K562 (cell line): Measurements from ENCODE around the gene CCM2. TPM values are rescaled to one million over a fixed set of nuclear protein-coding genes. Genes with fewer than 3 reads are reported as not detected.

ENCODE experiments used
- ATAC-seq: fragments of 200-7000 bp; cut with Tn5 transposase; 3 replicates; pipeline ENCODE4 v1.9.1; 2020; ENCODE audit warnings: moderate library complexity
- BruUV-seq: library from RNA; stranded (reverse); fragments of 400-500 nt; replicated peaks from 2 replicates; lab custom pipeline; 2021; lab: Mats Ljungman, UMichigan
- CTCF ChIA-PET: fragments of 300-600 bp; formaldehyde crosslinking; extraction: SDS; loops from one replicate; lab custom pipeline; 2021; ENCODE audit warnings: low intra/inter-chr PET ratio; lab: Yijun Ruan, JAX
- POLR2A ChIA-PET: fragments of 300-600, 350-650 bp; sonication (Branson Sonifier 250); formaldehyde crosslinking; extraction: SDS; loops from one replicate; lab custom pipeline; 2021; ENCODE audit warnings: antibody characterized with exemption, inconsistent platforms; lab: Yijun Ruan, JAX
- DNase-seq, 4 experiments: peaks; one replicate each; pipeline versions ENCODE4 v3.0.0 to v3.0.0-alpha.2; 2011 to 2018; ENCODE audit warnings: low spot score in 3 of 4, mixed read lengths in 3 of 4; ENCODE audit errors: extremely low read depth in 1 of 4
- FAIRE-seq: peaks from 2 replicates; lab custom pipeline; 2011; peaks lifted over from hg19 to GRCh38; lab: Jason Lieb, UNC
- H2AFZ ChIP-seq: 2 replicates; pipeline ENCODE4 v1.6.0; 2011; ENCODE audit warnings: low read depth, low read length, control low read depth, inconsistent platforms
- H3K27ac ChIP-seq: fragments of 200-600 bp; 3 replicates; pipeline ENCODE4 v1.8.0; 2011; ENCODE audit warnings: low read depth, mild to moderate bottlenecking, control low read depth, inconsistent platforms, low read length, moderate library complexity, mixed read lengths; ENCODE audit errors: extremely low read depth
- H3K27me3 ChIP-seq, 2 experiments: fragments of 300-600 bp in 1 of 2; 2 replicates in 1 of 2; 3 replicates in 1 of 2; pipeline versions ENCODE4 v1.6.0 to v1.8.0; 2011; ENCODE audit warnings: inconsistent platforms in 2 of 2, low read length in 2 of 2, mild to moderate bottlenecking in 1 of 2, mixed read lengths in 1 of 2, moderate library complexity in 1 of 2; ENCODE audit not compliant: control insufficient read depth in 2 of 2, insufficient read depth in 2 of 2
- H3K36me3 ChIP-seq: fragments of 300-600 bp; 3 replicates; pipeline ENCODE4 v1.8.0; 2011; ENCODE audit warnings: mild to moderate bottlenecking, low read length, inconsistent platforms; ENCODE audit not compliant: control insufficient read depth, insufficient read depth
- H3K4me1 ChIP-seq, 2 experiments: fragments of 200-600 bp in 1 of 2; replicated peaks in 1 of 2; 2 replicates in 1 of 2; 3 replicates in 1 of 2; pipeline versions ENCODE4 v1.5.1 to v1.8.0; 2011; ENCODE audit warnings: inconsistent platforms in 2 of 2, low read length in 2 of 2, mild to moderate bottlenecking in 1 of 2, mixed read lengths in 1 of 2, moderate library complexity in 1 of 2; ENCODE audit not compliant: control insufficient read depth in 2 of 2, insufficient read depth in 2 of 2
- H3K4me2 ChIP-seq: 2 replicates; pipeline ENCODE4 v1.6.1; 2011; ENCODE audit warnings: low read length, control low read depth, inconsistent platforms, mixed read lengths; ENCODE audit not compliant: insufficient read depth
- H3K4me3 ChIP-seq: fragments of 200-600 bp; sonication (generic), shearing (Covaris generic); 2 replicates; pipeline ENCODE4 v1.5.1; 2016; ENCODE audit warnings: control low read depth, inconsistent platforms
- H3K79me2 ChIP-seq: fragments of 200-600 bp; 3 replicates; pipeline ENCODE4 v1.8.0; 2011; ENCODE audit warnings: low read length, inconsistent platforms; ENCODE audit not compliant: control insufficient read depth, insufficient read depth
- H3K9ac ChIP-seq, 2 experiments: 2 replicates each; pipeline versions ENCODE4 v1.6.0 to v1.6.1; 2011; ENCODE audit warnings: low read depth in 2 of 2, low read length in 2 of 2, control low read depth in 1 of 2, inconsistent platforms in 1 of 2, mild to moderate bottlenecking in 1 of 2, mixed read lengths in 1 of 2; ENCODE audit not compliant: insufficient read depth in 1 of 2
- H3K9me1 ChIP-seq: one replicate; pipeline ENCODE4 v1.6.0; 2011; ENCODE audit warnings: inconsistent platforms, mild to moderate bottlenecking, low read length, moderate library complexity; ENCODE audit not compliant: control insufficient read depth, insufficient read depth
- H3K9me3 ChIP-seq: replicated peaks from 2 replicates; pipeline ENCODE4 v1.5.1; 2011; ENCODE audit warnings: low read depth, low read length, inconsistent platforms; ENCODE audit not compliant: control insufficient read depth, insufficient read depth
- H4K20me1 ChIP-seq: replicated peaks from 2 replicates; pipeline ENCODE4 v1.6.1; 2011; ENCODE audit warnings: low read length, inconsistent platforms, mixed read lengths; ENCODE audit not compliant: control insufficient read depth, insufficient read depth
- EGR1 ChIP-seq: fragments of 450-650 bp; conservative IDR thresholded peaks from 2 replicates; pipeline ENCODE4 v1.6.1; 2017; ENCODE audit warnings: mild to moderate bottlenecking
- MCM7 ChIP-seq, 2 experiments: fragments of 450-650 bp; IDR thresholded peaks; 2 replicates each; pipeline ENCODE4 v1.6.1; 2016 to 2018
- MYC ChIP-seq, 2 experiments: fragments of 250-450 bp in 1 of 2; sonication (Bioruptor Pico) in 1 of 2; IDR thresholded peaks; 2 replicates each; pipeline versions ENCODE4 v1.5.1 to v1.6.1; 2012 to 2021; ENCODE audit warnings: low read depth in 2 of 2, borderline replicate concordance in 1 of 2, improper control_type of control experiment in 1 of 2, low read length in 1 of 2, mild to moderate bottlenecking in 1 of 2, moderate library complexity in 1 of 2
- ZNF311 ChIP-seq: fragments of 250-450 bp; sonication (Bioruptor Pico); IDR thresholded peaks from 2 replicates; pipeline ENCODE4 v1.4.0; 2020; ENCODE audit warnings: mild to moderate bottlenecking, moderate library complexity
- ZNF384 ChIP-seq: IDR thresholded peaks from 2 replicates; pipeline ENCODE4 v1.6.1; 2012; ENCODE audit warnings: low read depth, low read length, improper control_type of control experiment
- WGBS: fragments of 100-300 bp; shearing (Covaris generic); methylation state at CpG from one replicate; pipeline ENCODE4 v1.1.6; 2016; ENCODE audit warnings: low coverage, mixed read lengths; ENCODE audit not compliant: insufficient coverage; ENCODE audit errors: missing lambda C conversion rate; 5-methylcytosine and 5-hydroxymethylcytosine counted together
- in situ Hi-C: fragments of 300-500 bp; cut with MboI; formaldehyde crosslinking; loops from 4 replicates; pipeline ENCODE4 v1.15.0; 2018; ENCODE audit warnings: inconsistent platforms, mixed read lengths
- intact Hi-C: fragments of 100-400 bp; cut with micrococcal nuclease; formaldehyde crosslinking; loops from 2 replicates; pipeline ENCODE4 v1.14.2; 2022
- polyA plus RNA-seq, 8 experiments: library from polyadenylated mRNA; depleted of rRNA in 4 of 8; stranded (reverse) in 5 of 8; unstranded in 3 of 8; fragments of >200 nt; fragmentation: Nextera tagmentation in 2 of 8; fragmentation: Illumina TruSeq in 1 of 8; extraction: Ambion mirVana in 2 of 8; extraction: Trizol in 1 of 8; gene quantifications; 2 replicates each; pipeline versions ENCODE4 v1.2.1 to v1.2.3, GENCODE V29; 2011 to 2014; ENCODE audit warnings: inconsistent platforms in 1 of 8, missing spikeins in 1 of 8
- total RNA-seq, 7 experiments: library from RNA; depleted of rRNA in 6 of 7; stranded (reverse); fragments of >200 nt in 6 of 7; fragmentation: Illumina TruSeq in 2 of 7; extraction: Trizol in 2 of 7; gene quantifications; 2 replicates each; pipeline versions ENCODE4 v1.2.1 to v1.2.3, GENCODE V29; 2011 to 2021; ENCODE audit warnings: low replicate concordance in 1 of 7

Gene CCM2
- total and polyA plus RNA-seq, 9 of the 15 experiments (the other 6 are each of a cell fraction or from before 2014, with no cell fraction given), result 0.41 to 38.6 (median 25.9) TPM

DNA sequence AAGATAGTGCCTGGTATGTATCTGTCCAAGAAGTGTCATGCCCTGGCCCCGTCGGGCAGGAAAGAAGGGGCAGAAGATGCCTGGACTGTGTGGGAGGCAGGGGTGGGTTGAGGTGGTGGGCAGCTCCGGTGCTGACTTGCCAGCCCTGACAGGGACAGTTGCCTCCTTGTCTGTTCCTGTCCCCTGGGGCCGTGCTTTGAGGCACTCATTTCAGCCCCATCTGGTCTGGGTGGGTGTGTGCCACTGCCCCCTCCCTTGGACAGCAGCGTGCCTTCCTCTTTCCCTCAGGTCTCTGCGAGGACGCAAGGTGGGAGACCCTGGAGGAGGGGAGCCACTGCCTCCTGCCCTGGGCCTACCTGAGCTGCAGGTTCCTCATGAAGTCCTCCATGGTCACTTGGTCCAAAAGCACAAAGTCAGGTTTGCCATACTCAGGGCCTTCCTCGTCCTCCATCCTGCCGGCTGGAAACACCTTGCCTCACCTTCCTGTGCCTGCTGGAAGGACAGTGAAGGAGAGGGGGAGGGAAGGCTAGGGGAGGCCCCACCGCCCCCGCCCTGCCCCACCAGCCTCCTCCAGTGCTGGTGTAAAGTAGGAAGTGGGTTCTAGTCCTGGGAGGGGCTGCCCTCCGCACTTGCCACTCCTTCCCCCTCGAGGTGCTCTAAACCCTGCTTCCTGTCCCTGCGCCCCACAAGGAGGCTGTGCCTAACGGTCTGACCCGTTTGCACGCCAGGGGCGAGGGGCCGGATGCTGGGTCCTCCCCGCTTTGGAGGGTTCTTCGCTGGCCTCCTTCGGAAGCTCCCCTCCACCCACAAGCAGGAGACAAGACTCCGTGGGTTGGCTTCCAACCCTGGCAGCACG lies 21.3 kb upstream of the CCM2 start, which contains the start of gene MYO1G:
MYO1G (minus strand) TSS at position 505 of the 856 bp plus-strand sequence; CDS start at position 451, 54 bp downstream.
- peak within 1 kb of the TSS in 1 of 2 experiments; percentile 81; a peak in 2 of 4 replicates for H3K9ac ChIP-seq
- H3K9me1 ChIP-seq, result no peaks in the 10 kb centered on the region
- no TSS peak for BruUV-seq
- no peaks in the 10 kb centered on the region for H3K27me3 ChIP-seq
- H3K4me1 ChIP-seq, result peaks cover 29 to 42% of the 10 kb centered on the region in 2 experiments; a peak in 4 of 5 replicates
- peaks cover 37% of the 10 kb centered on the region for H3K36me3 ChIP-seq
- H4K20me1 ChIP-seq, result peaks cover 12% of the 10 kb centered on the region
- no peaks in the 10 kb centered on the region; the same call in 1 of the 2 replicates for H3K9me3 ChIP-seq
- ATAC-seq, result no peak
- FAIRE-seq, result no peak
- ChIA-PET POLR2A (interaction anchor here (1.2 kb wide), 1 partner anchor 133 kb away, joined by 7 read pairs; the partner anchor contains the start of gene TBRG4), CTCF (no interaction called here)
- no peak within 1 kb of the TSS for H3K4me3 ChIP-seq
- peaks cover 13% of the 10 kb centered on the region for H3K79me2 ChIP-seq
- DNase-seq, result no peak
- WGBS, result 78% methylated on average over 22 of the region's 24 CpGs
- no peak within 1 kb of the TSS for H3K4me2 ChIP-seq
- no peak within 1 kb of the TSS for H2AFZ ChIP-seq
- intact Hi-C loops, result loop anchor here (10.0 kb wide), 1 partner anchor 96 kb away; no protein-coding TSS in a partner anchor
- in situ Hi-C loops, result no loop called here
- H3K27ac ChIP-seq, result no peak within 1 kb of the TSS; the same call in 2 of the 3 replicates
- TF ChIP-seq MCM7 (IDR thresholded peaks at IDR 0.05), result no peak
- TF ChIP-seq EGR1, result 0 out of 2 replicates have a peak, but pooled peaks have one; percentile 18
- TF ChIP-seq MYC (IDR thresholded peaks at IDR 0.05; ENCODE audit: low read depth, low read length), result no peak
- no peak for TF ChIP-seq MYC (CRISPR knock-in tag; IDR thresholded peaks at IDR 0.05; ENCODE audit: borderline replicate concordance, low read depth)
- no peak for TF ChIP-seq ZNF384
- no peak for TF ChIP-seq ZNF311 (CRISPR knock-in tag)
